ENCODE results near the gene DIS3L2. TPM values are rescaled to one million over a fixed set of nuclear protein-coding genes. Genes with fewer than 3 reads are reported as not detected.

Gene DIS3L2
- total RNA-seq, 1 donor from 2014 or later = 25.2 TPM

- no peak for TF ChIP-seq CTCF (IDR thresholded peaks at IDR 0.05; ENCODE audit: insufficient read depth, low read length, poor library complexity, severe bottlenecking)
- Histone ChIP-seq H3K36me3 (ENCODE audit: control insufficient read depth, insufficient read depth, low read length) (no peaks in the 10 kb centered on the region), H3K27me3 (ENCODE audit: control insufficient read depth, insufficient read depth, low read length) (no peaks in the 10 kb centered on the region), H3K4me3 (ENCODE audit: low read depth, low read length) (no peak overlapping the region)
- DNase-seq (ENCODE audit: low read depth) = no peak
Measured at GRCh38 chr2:231988179-231988866, 26.8 kb downstream of the DIS3L2 start.

DNA sequence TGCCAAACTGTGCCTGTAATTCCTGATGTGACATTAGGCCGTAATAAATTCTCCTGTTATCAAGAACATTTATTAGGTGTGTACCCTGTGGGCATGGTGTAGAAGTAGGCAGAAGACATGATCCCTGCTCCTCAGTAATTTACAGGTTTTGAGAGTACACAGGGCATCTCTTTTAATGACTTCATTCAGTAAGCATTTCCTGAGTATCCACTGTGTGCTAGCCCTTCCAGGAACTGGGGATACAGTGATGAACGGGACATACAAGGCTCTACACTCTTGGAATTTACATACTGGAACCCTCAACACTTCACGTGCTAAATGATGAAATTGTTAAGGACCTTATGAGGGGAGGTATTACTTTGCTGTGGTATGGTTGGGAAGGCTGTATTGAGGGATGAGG lies 30.2 kb downstream of the DIS3L2 start:
- Histone ChIP-seq H3K27me3 (ENCODE audit: control insufficient read depth, insufficient read depth, low read length) (no peaks in the 10 kb centered on the region), H3K4me3 (ENCODE audit: low read depth, low read length) (no peak overlapping the region), H3K36me3 (ENCODE audit: control insufficient read depth, insufficient read depth, low read length) (no peaks in the 10 kb centered on the region)
- DNase-seq (ENCODE audit: low read depth) = no peak
- no peak for TF ChIP-seq CTCF (IDR thresholded peaks at IDR 0.05; ENCODE audit: insufficient read depth, low read length, poor library complexity, severe bottlenecking)

DNA sequence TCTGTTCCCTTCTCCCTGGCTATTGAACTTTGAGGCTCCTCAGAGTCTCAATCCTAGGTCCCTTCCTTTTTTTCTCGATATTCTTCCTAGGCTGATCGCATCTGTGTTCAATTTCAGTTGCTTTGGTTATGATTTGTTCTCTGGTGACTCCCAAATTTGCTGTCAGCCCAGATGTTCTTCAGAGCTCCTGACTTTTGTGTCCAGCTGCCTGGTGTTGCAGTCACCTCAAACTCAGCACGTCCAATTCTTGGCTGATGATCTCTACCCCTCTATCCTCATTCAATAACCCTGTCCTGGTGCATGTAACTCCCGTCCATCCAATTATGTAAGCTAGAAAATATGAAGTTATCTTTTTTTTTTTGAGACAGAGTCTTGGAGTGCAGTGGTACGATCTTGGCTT lies 31.4 kb downstream of the DIS3L2 start:
- Histone ChIP-seq H3K36me3 (ENCODE audit: control insufficient read depth, insufficient read depth, low read length) (no peaks in the 10 kb centered on the region), H3K4me3 (ENCODE audit: low read depth, low read length) (no peak overlapping the region), H3K27me3 (ENCODE audit: control insufficient read depth, insufficient read depth, low read length) (no peaks in the 10 kb centered on the region)
- no peak for DNase-seq (ENCODE audit: low read depth)
- no peak for TF ChIP-seq CTCF (IDR thresholded peaks at IDR 0.05; ENCODE audit: insufficient read depth, low read length, poor library complexity, severe bottlenecking)

GRCh38 chr2:231996797-231997540 lies 35.5 kb downstream of the DIS3L2 start:
- Histone ChIP-seq H3K36me3 (ENCODE audit: control insufficient read depth, insufficient read depth, low read length) (no peaks in the 10 kb centered on the region), H3K27me3 (ENCODE audit: control insufficient read depth, insufficient read depth, low read length) (no peaks in the 10 kb centered on the region), H3K4me3 (ENCODE audit: low read depth, low read length) (no peak overlapping the region)
- DNase-seq (ENCODE audit: low read depth) = no peak
- no peak for TF ChIP-seq CTCF (IDR thresholded peaks at IDR 0.05; ENCODE audit: insufficient read depth, low read length, poor library complexity, severe bottlenecking)

- Histone ChIP-seq H3K27me3 (ENCODE audit: control insufficient read depth, insufficient read depth, low read length) (no peaks in the 10 kb centered on the region), H3K4me3 (ENCODE audit: low read depth, low read length) (no peak overlapping the region), H3K36me3 (ENCODE audit: control insufficient read depth, insufficient read depth, low read length) (no peaks in the 10 kb centered on the region)
- no peak for TF ChIP-seq CTCF (IDR thresholded peaks at IDR 0.05; ENCODE audit: insufficient read depth, low read length, poor library complexity, severe bottlenecking)
- DNase-seq (ENCODE audit: low read depth) = no peak
Measured at GRCh38 chr2:231998046-231998445, 36.5 kb downstream of the DIS3L2 start.

Measured in kidney epithelial cell (primary cell).